ENCODE measurements around the gene NUP210.

GRCh38 chr3:13309004-13309403 is 111.1 kb downstream of the NUP210 start:
- TF ChIP-seq POLR2AphosphoS5 (IDR thresholded peaks at IDR 0.05; ENCODE audit: low read depth, low read length) (no peak), TAF1 (IDR thresholded peaks at IDR 0.05; ENCODE audit: borderline replicate concordance, insufficient read depth, low read length) (no peak), SIN3A (IDR thresholded peaks at IDR 0.05; ENCODE audit: borderline replicate concordance, insufficient read depth, low read length) (no peak), REST (IDR thresholded peaks at IDR 0.05; ENCODE audit: insufficient read depth in 1 of 2, low read depth in 2 of 2, low read length in 2 of 2) (no peak)

Data from PFSK-1 (cell line).